22Rv1 (cell line): ENCODE results near the gene SKI.

Experiments
- H3K27ac ChIP-seq: fragments of 450-650 bp; 2 replicates; pipeline ENCODE4 v1.5.1; 2017
- ZFX ChIP-seq: fragments of 450-650 bp; IDR thresholded peaks from 2 replicates; pipeline ENCODE4 v1.6.1; 2017; ENCODE audit warnings: antibody characterized with exemption, borderline replicate concordance
- TF ChIP-seq, protein P1 (sequence below): fragments of 450-650 bp; IDR thresholded peaks from 2 replicates; pipeline ENCODE4 v1.5.1; 2017; ENCODE audit warnings: mild to moderate bottlenecking

SKI gene

DNA sequence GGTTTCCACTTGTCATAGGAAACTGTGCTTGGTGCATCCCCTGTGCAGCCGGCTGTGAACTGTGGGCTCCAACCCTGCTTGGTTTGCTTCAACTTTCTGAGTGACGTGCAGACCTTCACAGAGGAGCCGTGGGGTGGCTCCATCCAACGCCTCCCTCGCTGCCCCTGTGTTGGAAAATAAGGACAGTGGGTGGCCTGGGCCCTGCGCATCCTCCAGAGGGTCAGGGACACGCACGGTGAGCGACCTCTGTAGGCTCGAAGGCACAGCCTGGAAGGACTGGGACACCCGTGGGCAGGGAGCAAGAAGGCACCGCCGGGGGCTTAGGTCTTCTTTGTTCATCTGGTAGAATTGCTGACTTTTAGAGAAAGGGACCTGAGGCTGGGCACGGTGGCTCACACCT, 27.1 kb upstream of the SKI start:
- H3K27ac ChIP-seq = no peak overlapping the region
- TF ChIP-seq ZFX = no peak
- TF ChIP-seq, protein P1, sequence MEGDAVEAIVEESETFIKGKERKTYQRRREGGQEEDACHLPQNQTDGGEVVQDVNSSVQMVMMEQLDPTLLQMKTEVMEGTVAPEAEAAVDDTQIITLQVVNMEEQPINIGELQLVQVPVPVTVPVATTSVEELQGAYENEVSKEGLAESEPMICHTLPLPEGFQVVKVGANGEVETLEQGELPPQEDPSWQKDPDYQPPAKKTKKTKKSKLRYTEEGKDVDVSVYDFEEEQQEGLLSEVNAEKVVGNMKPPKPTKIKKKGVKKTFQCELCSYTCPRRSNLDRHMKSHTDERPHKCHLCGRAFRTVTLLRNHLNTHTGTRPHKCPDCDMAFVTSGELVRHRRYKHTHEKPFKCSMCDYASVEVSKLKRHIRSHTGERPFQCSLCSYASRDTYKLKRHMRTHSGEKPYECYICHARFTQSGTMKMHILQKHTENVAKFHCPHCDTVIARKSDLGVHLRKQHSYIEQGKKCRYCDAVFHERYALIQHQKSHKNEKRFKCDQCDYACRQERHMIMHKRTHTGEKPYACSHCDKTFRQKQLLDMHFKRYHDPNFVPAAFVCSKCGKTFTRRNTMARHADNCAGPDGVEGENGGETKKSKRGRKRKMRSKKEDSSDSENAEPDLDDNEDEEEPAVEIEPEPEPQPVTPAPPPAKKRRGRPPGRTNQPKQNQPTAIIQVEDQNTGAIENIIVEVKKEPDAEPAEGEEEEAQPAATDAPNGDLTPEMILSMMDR = no peak

GRCh38 chr1:2202008-2202575, 26.0 kb upstream of the SKI start:
- TF ChIP-seq ZFX = no peak
- TF ChIP-seq, protein P1 = no peak
- no peak overlapping the region for H3K27ac ChIP-seq

- no peak for TF ChIP-seq ZFX
- TF ChIP-seq, protein P1 = no peak
Measured at GRCh38 chr1:2202843-2203601, 25.1 kb upstream of the SKI start.

DNA sequence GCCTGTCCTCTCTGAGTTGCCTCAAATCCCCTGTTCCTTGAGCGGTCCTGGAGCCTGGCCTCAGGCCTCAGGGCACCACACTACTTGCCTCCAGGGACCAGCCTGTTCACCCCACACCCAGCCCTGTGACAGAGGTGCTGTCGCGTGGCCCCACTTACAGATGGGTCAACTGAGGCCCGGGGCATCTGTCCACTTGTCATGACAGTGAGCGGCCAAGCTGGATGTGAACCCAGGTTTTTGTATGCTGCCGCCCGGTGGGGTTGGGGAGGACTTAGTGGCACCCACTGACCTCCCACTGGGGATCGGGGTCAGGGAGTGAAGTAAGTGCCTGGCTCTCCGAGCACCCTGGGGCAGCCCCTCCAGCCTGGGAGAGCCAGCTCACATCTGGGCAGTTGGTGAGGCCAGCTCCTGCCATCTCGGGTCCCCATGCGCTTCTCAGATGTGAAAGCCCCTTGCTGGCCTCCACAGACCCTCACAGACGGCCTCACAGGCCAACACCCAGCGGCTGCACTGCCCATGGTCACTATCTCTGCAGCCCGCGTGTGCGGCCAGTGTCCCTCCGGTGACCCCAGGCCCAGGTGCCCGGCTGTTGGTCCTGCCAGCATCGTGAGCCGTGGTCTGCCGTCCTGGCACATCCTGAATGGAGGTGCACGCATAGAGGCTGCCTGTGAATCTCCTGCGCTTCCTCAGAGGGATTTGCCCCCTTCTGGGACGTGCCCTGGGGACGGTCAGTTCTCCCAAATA, 24.3 kb upstream of the SKI start:
- no peak overlapping the region for H3K27ac ChIP-seq

More at GRCh38 chr1:2202843-2203601, 25.1 kb upstream of the SKI start:
- H3K27ac ChIP-seq = no peak overlapping the region

DNA sequence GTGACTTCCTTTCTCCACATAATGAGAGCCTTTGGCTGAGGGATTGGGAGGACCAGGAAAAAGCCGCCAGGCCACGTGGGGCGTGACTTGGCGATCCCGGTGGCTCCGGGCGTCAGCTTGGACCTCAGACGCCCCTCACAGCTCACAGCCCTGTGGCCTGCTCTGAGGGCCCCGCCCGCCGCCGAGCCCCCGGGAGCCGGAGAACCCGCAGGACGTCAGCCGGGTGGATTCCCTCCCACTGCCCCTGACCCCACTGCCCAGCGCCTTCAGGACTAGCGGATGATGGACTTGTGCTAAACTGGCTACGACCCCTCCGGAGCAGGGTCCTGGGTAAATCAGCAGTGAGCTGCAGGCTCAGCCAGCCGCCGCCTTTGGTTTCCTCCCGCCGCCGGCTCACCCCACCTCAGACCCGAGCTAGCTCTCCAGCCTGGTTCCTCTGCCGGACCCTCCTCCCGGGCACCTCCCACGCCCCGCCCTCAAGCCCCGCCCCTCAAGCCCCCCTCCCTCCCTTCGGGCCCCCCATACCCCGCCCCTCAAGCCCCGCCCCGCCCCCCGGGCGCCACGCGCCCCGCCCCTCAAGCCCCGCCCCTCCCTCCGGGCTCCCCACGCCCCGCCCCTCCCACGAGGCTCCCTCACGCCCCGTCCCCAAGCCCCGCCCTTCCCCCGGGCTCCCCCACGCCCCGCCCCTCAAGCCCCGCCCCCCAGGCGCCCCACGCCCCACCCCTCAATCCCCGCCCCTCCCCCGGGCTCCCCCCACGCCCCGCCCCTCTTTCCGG, 23.5 kb upstream of the SKI start:
- H3K27ac ChIP-seq = no peak overlapping the region
- no peak for TF ChIP-seq ZFX

More for the DNA sequence above, 24.3 kb upstream of the SKI start:
- TF ChIP-seq, protein P1 = no peak
- TF ChIP-seq ZFX = no peak

GRCh38 chr1:2205191-2205952, 22.7 kb upstream of the SKI start:
- H3K27ac ChIP-seq = peak overlapping the region; percentile 45
- TF ChIP-seq, protein P1 = no peak
- TF ChIP-seq ZFX = no peak
